ENCODE data around the gene PLEKHH2.
A peak's percentile ranks its signal among the peaks of the same experiment; 100 is the strongest.

Gene PLEKHH2

DNA sequence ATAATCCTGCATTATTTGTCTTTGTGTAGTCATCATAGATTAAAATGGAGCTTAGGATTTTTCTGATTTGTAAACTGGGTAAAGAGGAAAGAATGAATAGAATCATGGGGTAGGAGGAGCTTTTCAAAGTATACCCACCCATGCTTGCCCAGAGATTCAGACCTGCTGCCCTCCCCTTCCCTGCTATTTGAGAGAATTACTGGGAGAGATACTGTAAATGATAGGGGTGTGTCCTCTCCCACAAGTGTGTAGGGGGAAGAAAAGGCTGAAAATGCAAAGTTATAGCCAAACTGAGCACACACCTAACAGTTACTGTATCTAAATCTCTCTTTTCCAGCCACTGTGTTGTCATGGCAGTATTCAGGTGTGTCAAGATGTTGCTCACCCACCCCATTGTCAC is 115.2 kb downstream of the PLEKHH2 start:
- Histone ChIP-seq H3K27ac (ENCODE audit: insufficient read depth, low read length, poor library complexity, severe bottlenecking) (no peak overlapping the region), H3K36me3 (ENCODE audit: control insufficient read depth, insufficient read depth, low read length) (no peaks in the 10 kb centered on the region), H3K4me1 (ENCODE audit: control insufficient read depth, insufficient read depth, low read length, poor library complexity, severe bottlenecking) (no peaks in the 10 kb centered on the region), H3K9me3 (ENCODE audit: control insufficient read depth, low read length) (no peaks in the 10 kb centered on the region), H3K27me3 (replicated peaks; ENCODE audit: control insufficient read depth, insufficient read depth, low read length, poor library complexity, severe bottlenecking) (no peaks in the 10 kb centered on the region), H3K4me3 (ENCODE audit: insufficient read depth, low read depth, low read length, poor library complexity, severe bottlenecking) (no peak overlapping the region)
- no peak for DNase-seq

DNA sequence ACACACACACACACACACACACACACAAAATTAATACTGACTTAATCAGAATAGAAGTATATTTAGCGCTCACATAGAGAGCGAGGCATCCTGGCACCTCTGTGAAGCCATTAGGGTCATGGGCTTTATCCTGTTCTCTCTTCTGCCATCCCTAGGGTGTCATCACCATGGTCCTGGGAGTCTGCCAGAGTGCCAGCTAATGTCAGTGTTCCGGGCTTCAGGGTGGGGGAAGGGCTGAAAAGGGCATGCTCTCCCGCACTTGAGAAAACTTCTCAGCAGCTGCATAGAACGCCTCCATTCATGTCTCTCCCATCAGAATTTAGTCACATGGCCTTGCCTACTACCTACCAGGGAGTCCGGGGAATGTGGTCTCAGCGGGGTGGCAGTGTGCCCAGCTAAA is 117.1 kb downstream of the PLEKHH2 start:
- no peak for DNase-seq
- Histone ChIP-seq H3K9me3 (ENCODE audit: control insufficient read depth, low read length) (no peaks in the 10 kb centered on the region), H3K27ac (ENCODE audit: insufficient read depth, low read length, poor library complexity, severe bottlenecking) (no peak overlapping the region), H3K36me3 (ENCODE audit: control insufficient read depth, insufficient read depth, low read length) (no peaks in the 10 kb centered on the region), H3K27me3 (replicated peaks; ENCODE audit: control insufficient read depth, insufficient read depth, low read length, poor library complexity, severe bottlenecking) (no peaks in the 10 kb centered on the region), H3K4me1 (ENCODE audit: control insufficient read depth, insufficient read depth, low read length, poor library complexity, severe bottlenecking) (no peaks in the 10 kb centered on the region), H3K4me3 (ENCODE audit: insufficient read depth, low read depth, low read length, poor library complexity, severe bottlenecking) (no peak overlapping the region)

DNA sequence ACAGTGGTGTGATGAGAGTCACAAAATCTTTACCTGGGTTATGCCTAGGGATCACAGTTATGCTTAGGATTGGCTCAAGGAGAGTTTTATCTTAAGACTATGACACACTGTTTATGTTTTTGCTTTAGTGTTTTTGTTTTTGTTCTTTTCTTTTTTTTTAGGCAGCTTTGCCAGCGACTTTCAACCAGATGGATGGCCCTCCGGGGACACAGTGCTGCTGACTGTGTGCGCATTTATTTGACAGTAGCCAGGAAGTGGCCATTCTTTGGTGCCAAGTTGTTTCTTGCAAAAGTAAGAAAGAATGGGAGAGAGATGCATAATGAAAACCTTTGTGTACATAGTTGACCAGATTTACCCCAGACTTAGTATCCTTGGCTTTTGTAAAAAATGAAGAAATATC is 121.7 kb downstream of the PLEKHH2 start:
- Histone ChIP-seq H3K4me3 (ENCODE audit: insufficient read depth, low read depth, low read length, poor library complexity, severe bottlenecking) (no peak overlapping the region), H3K27ac (ENCODE audit: insufficient read depth, low read length, poor library complexity, severe bottlenecking) (no peak overlapping the region), H3K36me3 (ENCODE audit: control insufficient read depth, insufficient read depth, low read length) (no peaks in the 10 kb centered on the region), H3K9me3 (ENCODE audit: control insufficient read depth, low read length) (no peaks in the 10 kb centered on the region), H3K27me3 (replicated peaks; ENCODE audit: control insufficient read depth, insufficient read depth, low read length, poor library complexity, severe bottlenecking) (no peaks in the 10 kb centered on the region), H3K4me1 (ENCODE audit: control insufficient read depth, insufficient read depth, low read length, poor library complexity, severe bottlenecking) (no peaks in the 10 kb centered on the region)
- DNase-seq = no peak

DNA sequence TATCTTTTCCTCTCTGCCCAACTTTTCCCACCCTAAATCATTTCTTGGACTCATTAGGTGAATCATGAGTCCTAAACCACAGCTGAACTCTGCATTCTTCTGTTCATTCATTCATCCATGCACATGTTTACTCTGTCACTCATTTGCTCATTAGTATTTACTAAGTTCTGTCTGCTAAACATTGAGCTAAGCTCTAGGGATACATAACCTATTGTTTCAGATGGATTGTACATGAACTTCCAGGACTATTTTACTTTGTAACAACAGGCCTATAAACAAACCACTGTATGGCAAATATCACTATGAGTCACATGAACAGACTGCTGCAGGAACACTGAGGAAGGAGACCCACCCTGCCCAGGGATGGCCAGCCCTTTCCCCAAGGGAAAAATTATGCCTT is 122.1 kb downstream of the PLEKHH2 start:
- H3K4me3 ChIP-seq (ENCODE audit: insufficient read depth, low read depth, low read length, poor library complexity, severe bottlenecking) = no peak overlapping the region
- no peaks in the 10 kb centered on the region for H3K4me1 ChIP-seq (ENCODE audit: control insufficient read depth, insufficient read depth, low read length, poor library complexity, severe bottlenecking)
- H3K27ac ChIP-seq (ENCODE audit: insufficient read depth, low read length, poor library complexity, severe bottlenecking) = no peak overlapping the region
- no peaks in the 10 kb centered on the region for H3K27me3 ChIP-seq (replicated peaks; ENCODE audit: control insufficient read depth, insufficient read depth, low read length, poor library complexity, severe bottlenecking)
- H3K36me3 ChIP-seq (ENCODE audit: control insufficient read depth, insufficient read depth, low read length) = no peaks in the 10 kb centered on the region
- DNase-seq = no peak
- no peaks in the 10 kb centered on the region for H3K9me3 ChIP-seq (ENCODE audit: control insufficient read depth, low read length)

DNA sequence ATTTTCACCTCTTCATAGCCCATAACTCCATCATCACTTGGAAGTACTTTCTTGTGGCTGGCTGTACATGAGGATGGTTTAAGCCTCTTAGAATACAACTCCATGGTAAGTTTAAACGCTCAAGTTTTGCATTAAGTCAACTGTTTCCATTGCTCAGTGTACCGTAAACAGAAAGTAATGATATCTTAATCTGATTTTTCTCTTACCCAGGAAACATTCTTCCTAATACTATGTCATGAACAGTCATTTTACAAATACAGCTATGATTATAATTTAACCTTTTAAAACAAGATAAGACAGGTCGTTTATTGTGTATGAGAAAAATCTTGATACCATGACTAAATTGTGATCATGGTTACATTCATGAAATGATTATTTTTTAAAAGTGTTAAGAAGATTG is 125.2 kb downstream of the PLEKHH2 start:
- no peaks in the 10 kb centered on the region for H3K36me3 ChIP-seq (ENCODE audit: control insufficient read depth, insufficient read depth, low read length)
- DNase-seq = no peak
- H3K4me3 ChIP-seq (ENCODE audit: insufficient read depth, low read depth, low read length, poor library complexity, severe bottlenecking) = no peak overlapping the region
- no peaks in the 10 kb centered on the region for H3K4me1 ChIP-seq (ENCODE audit: control insufficient read depth, insufficient read depth, low read length, poor library complexity, severe bottlenecking)
- no peak overlapping the region for H3K27ac ChIP-seq (ENCODE audit: insufficient read depth, low read length, poor library complexity, severe bottlenecking)
- no peaks in the 10 kb centered on the region for H3K27me3 ChIP-seq (replicated peaks; ENCODE audit: control insufficient read depth, insufficient read depth, low read length, poor library complexity, severe bottlenecking)
- H3K9me3 ChIP-seq (ENCODE audit: control insufficient read depth, low read length) = no peaks in the 10 kb centered on the region

DNA sequence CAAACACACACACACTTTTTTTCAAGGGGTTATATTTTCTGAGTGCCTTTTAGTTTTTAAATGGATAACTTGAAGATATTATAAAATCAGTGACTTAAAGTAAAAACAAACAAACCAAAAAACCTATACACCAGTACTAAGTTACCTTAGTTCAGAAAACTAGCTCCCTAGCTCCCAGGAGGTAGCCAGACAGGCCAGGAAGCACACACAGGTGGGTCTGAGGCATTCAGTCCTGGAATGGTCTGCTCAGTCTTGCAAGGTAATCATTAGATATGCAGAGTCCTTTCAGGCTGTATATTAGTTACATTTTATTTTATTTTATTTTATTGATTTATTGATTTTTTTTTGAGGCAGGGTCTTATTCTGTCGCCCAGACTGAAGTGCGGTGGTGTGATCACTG is 126.0 kb downstream of the PLEKHH2 start:
- Histone ChIP-seq H3K4me3 (ENCODE audit: insufficient read depth, low read depth, low read length, poor library complexity, severe bottlenecking) (no peak overlapping the region), H3K9me3 (ENCODE audit: control insufficient read depth, low read length) (no peaks in the 10 kb centered on the region), H3K36me3 (ENCODE audit: control insufficient read depth, insufficient read depth, low read length) (no peaks in the 10 kb centered on the region), H3K4me1 (ENCODE audit: control insufficient read depth, insufficient read depth, low read length, poor library complexity, severe bottlenecking) (no peaks in the 10 kb centered on the region), H3K27me3 (replicated peaks; ENCODE audit: control insufficient read depth, insufficient read depth, low read length, poor library complexity, severe bottlenecking) (no peaks in the 10 kb centered on the region), H3K27ac (ENCODE audit: insufficient read depth, low read length, poor library complexity, severe bottlenecking) (no peak overlapping the region)
- DNase-seq = no peak

DNA sequence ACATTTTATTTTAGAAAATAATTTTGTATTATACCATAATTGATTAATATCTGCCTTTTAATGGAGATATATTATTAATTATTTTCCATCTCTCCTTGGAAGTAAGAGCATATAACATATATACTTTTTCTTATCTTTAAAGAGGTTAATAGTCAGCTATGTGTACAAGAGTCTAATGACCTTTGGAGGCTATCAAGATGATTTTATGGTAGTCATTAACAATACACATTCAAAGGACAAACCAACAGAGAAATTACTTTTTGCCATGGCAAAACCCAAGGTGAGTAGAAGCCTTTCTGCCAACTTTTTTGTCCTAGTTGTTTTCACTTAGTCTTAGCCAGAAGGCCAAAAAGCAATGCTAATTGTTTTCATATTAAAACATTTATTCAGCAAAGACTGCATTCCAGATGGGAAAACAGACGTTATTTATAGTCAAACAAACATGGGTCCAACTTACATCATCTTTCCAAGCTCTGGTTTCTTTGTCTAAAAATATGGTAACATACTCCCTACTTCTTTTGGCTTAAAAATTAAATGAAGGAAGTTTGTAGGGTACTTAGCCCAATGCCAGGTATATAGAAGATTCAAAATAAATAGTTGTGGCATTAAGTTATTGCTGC is 127.1 kb downstream of the PLEKHH2 start:
- no peak for DNase-seq

DNA sequence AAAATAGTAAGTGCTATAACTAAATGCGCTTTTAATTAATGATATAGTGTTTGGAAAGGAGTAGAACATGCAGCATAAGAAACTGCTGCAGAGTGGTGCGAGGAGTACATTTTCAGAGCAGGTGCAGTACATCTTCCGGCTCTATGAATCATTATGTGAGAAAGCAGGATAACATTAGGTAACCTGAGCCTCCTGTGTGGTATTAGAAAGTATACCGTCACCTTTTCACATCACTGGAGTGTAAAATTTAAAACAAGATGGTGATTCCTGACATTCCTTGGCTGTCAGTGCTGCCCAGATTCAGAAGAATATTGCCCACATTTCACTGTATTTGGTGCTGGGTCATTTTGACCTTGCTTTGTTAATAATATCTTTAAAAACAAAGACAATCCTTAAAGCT is 128.9 kb downstream of the PLEKHH2 start:
- H3K4me3 ChIP-seq (ENCODE audit: insufficient read depth, low read depth, low read length, poor library complexity, severe bottlenecking) = no peak overlapping the region
- no peaks in the 10 kb centered on the region for H3K36me3 ChIP-seq (ENCODE audit: control insufficient read depth, insufficient read depth, low read length)
- DNase-seq = no peak
- H3K27me3 ChIP-seq (replicated peaks; ENCODE audit: control insufficient read depth, insufficient read depth, low read length, poor library complexity, severe bottlenecking) = no peaks in the 10 kb centered on the region
- H3K9me3 ChIP-seq (ENCODE audit: control insufficient read depth, low read length) = no peaks in the 10 kb centered on the region
- H3K27ac ChIP-seq (ENCODE audit: insufficient read depth, low read length, poor library complexity, severe bottlenecking) = no peak overlapping the region
- H3K4me1 ChIP-seq (ENCODE audit: control insufficient read depth, insufficient read depth, low read length, poor library complexity, severe bottlenecking) = no peaks in the 10 kb centered on the region

More for the DNA sequence above, 127.1 kb downstream of the PLEKHH2 start:
- Histone ChIP-seq H3K4me1 (ENCODE audit: control insufficient read depth, insufficient read depth, low read length, poor library complexity, severe bottlenecking) (no peaks in the 10 kb centered on the region), H3K36me3 (ENCODE audit: control insufficient read depth, insufficient read depth, low read length) (no peaks in the 10 kb centered on the region), H3K9me3 (ENCODE audit: control insufficient read depth, low read length) (no peaks in the 10 kb centered on the region), H3K4me3 (ENCODE audit: insufficient read depth, low read depth, low read length, poor library complexity, severe bottlenecking) (no peak overlapping the region), H3K27ac (ENCODE audit: insufficient read depth, low read length, poor library complexity, severe bottlenecking) (no peak overlapping the region), H3K27me3 (replicated peaks; ENCODE audit: control insufficient read depth, insufficient read depth, low read length, poor library complexity, severe bottlenecking) (no peaks in the 10 kb centered on the region)

DNA sequence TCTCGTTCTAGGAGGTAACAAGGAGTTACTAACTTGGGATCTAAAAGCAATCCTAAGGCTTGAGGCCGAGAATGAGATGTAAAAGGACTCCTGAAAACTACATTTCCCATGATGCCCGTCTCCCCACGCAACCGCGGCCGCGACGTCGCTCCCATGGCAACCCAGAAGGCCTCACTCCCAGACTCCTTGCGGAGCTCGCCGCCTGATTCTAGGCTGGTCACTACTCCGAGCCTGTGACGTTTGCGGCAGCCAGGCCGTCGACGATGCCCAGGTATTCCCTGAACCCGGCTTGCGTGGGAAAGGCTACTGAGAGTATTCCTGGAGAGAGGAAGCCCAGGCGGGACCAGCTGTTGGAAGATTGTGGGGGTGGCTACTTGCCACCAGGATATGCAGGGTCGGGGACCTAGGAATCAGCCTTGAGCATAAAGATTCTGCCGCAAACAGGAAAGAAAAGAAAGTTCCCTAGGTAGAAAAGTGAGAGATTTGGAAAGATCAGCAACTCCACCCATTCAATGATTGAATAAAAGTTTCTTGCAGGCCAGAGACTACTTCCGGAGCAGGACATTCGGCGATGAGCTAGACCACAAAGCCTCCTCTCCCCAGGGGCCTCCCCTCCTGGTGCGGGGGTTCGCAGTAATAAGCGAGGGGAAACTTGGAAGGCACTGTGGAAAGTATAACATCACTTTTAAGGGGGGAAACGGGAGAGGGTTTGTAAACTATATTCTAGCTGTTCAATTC is 137.0 kb downstream of the PLEKHH2 start, which contains the start of gene DYNC2LI1:
DYNC2LI1 (plus strand) TSS at position 164 of the 738 bp plus-strand sequence; CDS start at position 264, 100 bp downstream.
- no peaks in the 10 kb centered on the region for H3K27me3 ChIP-seq (replicated peaks; ENCODE audit: control insufficient read depth, insufficient read depth, low read length, poor library complexity, severe bottlenecking)
- H3K9me3 ChIP-seq (ENCODE audit: control insufficient read depth, low read length) = no peaks in the 10 kb centered on the region
- peak within 1 kb of the TSS; percentile 50 for H3K27ac ChIP-seq (ENCODE audit: insufficient read depth, low read length, poor library complexity, severe bottlenecking)
- H3K36me3 ChIP-seq (ENCODE audit: control insufficient read depth, insufficient read depth, low read length) = no peaks in the 10 kb centered on the region
- DNase-seq = peak; percentile 37 to 54 (median 38)
- peak within 1 kb of the TSS; percentile 85 for H3K4me3 ChIP-seq (ENCODE audit: insufficient read depth, low read depth, low read length, poor library complexity, severe bottlenecking)
- H3K4me1 ChIP-seq (ENCODE audit: control insufficient read depth, insufficient read depth, low read length, poor library complexity, severe bottlenecking) = no peaks in the 10 kb centered on the region

DNA sequence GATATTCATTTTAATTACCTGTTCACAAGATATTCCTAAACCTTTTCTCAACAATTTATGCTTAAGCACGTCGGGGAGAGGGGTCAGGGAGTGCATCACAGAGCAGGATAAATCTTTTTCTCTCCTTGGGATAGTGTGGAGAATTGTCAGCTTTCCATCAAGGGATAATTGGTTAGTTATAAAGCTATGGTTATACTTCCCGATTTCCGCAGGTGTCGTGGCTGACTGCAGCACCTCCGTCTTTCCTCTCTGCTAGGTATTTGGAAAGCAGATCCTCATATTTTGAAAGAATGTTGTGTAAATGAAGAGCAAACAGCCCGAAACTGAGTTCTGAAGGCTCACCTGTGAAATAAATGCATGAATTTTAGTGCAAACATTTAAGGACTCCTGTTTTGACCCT is 137.6 kb downstream of the PLEKHH2 start:
- Histone ChIP-seq H3K4me3 (ENCODE audit: insufficient read depth, low read depth, low read length, poor library complexity, severe bottlenecking) (peak overlapping the region; percentile 85), H3K9me3 (ENCODE audit: control insufficient read depth, low read length) (no peaks in the 10 kb centered on the region), H3K36me3 (ENCODE audit: control insufficient read depth, insufficient read depth, low read length) (no peaks in the 10 kb centered on the region), H3K27me3 (replicated peaks; ENCODE audit: control insufficient read depth, insufficient read depth, low read length, poor library complexity, severe bottlenecking) (no peaks in the 10 kb centered on the region), H3K4me1 (ENCODE audit: control insufficient read depth, insufficient read depth, low read length, poor library complexity, severe bottlenecking) (no peaks in the 10 kb centered on the region), H3K27ac (ENCODE audit: insufficient read depth, low read length, poor library complexity, severe bottlenecking) (no peak overlapping the region)
- DNase-seq = no peak

All from effector memory CD4-positive, alpha-beta T cell (primary cell).